GM18505 (cell line): Measurements from ENCODE around the gene OCIAD1.

ENCODE experiments used
- ATAC-seq: cut with Tn5 transposase; IDR thresholded peaks from one replicate; pipeline ENCODE4 v1.9.1; 2021; ENCODE audit not compliant: unreplicated experiment
- POLR2A ChIP-seq: IDR thresholded peaks from 4 replicates; pipeline ENCODE4 v1.6.1; 2011; ENCODE audit warnings: borderline replicate concordance; ENCODE audit not compliant: insufficient read depth, insufficient read length; ENCODE audit errors: extremely low read depth

The OCIAD1 gene, protein sequence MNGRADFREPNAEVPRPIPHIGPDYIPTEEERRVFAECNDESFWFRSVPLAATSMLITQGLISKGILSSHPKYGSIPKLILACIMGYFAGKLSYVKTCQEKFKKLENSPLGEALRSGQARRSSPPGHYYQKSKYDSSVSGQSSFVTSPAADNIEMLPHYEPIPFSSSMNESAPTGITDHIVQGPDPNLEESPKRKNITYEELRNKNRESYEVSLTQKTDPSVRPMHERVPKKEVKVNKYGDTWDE

DNA sequence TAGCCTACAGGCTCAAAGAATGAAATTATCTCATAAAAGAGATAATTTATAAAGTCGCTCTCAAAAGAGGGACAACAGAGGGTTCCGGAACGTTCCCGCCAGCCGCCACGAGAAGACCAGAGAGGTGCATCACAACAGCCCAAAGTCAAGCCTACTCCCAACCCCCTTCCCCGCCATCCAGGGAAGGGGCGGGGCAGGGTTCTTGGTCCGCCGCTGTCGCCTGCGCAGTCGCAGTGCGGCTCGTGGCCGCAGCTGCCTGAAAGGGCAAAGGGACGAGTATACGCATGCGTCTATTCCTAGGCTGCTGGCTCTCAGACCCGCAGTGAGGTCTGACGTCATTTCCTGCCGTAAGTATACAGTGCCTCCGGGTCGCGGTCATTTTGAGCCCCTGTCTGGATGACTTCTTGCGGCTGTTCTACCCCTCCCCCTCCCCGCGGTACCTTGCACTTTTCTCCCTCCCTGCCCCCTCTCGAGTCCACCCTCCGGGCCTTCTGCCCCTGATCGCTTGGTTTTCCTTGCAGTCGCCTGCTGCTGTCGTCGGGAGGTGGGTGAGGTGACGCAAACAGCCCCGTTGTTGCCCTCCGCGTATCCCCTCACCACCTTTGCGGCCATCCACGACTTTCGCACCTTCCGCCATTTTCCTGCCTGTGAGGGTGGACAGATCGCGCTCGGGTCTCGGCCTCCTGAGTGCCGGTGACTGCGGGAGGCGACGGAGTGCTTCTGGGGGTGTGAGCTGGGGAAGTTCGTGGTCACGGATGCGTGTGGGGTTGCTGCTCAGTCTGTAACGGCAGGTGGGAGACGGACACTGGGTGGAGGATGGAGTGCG lies at the start of gene OCIAD1:
Gene OCIAD1 (plus strand): TSS at position 383 of the 826 bp plus-strand sequence. CDS start 1,537 bp downstream, outside the sequence.
- ATAC-seq = peak; percentile 98
- peak; percentile 84 for TF ChIP-seq POLR2A

DNA sequence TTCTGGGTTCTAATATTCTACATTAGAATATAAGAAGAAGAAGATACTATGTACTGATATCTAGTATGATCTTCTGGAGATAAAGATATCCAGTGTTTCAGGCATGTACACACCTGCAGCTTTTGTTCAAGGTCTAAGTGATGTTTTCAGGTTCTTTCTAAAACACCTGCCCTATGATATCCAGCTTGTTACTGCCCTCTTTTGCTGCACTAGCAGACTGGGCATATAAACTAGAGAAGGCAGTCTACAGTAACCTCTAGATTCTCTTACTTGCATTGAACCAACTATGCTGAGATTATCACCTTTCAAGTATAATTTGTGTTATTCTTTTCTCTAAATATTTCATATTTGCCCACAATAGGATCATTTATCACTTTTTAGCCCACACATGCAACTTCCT lies 48.9 kb upstream of the OCIAD1 start:
- TF ChIP-seq POLR2A = no peak
- ATAC-seq = no peak

DNA sequence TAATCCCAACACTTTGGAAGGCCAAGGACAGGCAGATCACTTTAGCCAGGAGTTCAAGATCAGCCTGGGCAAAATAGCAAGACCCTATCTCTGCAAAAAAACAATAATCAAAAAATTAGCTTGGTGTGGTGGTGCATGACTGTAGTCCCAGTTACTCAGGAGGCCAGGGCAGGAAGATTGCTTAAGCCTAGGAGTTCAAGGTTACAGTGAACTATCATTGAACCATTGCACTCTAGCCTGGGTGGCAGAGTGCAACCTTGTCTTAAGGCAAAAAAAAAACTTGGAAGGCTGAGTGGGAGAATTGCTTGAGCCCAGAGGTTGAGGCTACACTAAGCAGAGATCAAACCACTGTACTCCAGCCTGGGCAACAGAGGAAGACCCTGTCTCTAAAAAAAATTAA lies 45.6 kb upstream of the OCIAD1 start:
- TF ChIP-seq POLR2A = no peak
- no peak for ATAC-seq

- TF ChIP-seq POLR2A = no peak
- ATAC-seq = no peak
Observed at GRCh38 chr4:48786549-48786948, 44.3 kb upstream of the OCIAD1 start.

DNA sequence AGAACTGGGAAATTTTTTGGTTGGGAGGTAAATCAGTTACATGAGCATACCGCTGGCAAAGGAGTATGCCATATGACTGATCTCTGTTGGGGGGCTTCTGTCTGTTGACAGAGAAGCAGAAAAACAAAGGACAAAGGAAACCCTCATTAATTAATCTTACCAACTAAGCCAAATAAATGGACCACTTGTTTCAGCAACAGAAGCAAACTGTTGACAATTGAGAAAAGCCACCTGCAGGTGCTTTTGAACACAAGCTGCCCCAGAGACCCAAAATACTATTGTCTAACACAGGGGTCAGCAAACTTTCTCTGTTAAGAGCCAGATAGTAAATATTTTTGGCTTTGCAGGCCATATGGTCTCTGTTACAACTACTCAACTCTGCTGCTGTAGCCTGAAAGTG lies 43.8 kb upstream of the OCIAD1 start:
- no peak for TF ChIP-seq POLR2A
- ATAC-seq = no peak

GRCh38 chr4:48790561-48790960 lies 40.3 kb upstream of the OCIAD1 start:
- no peak for TF ChIP-seq POLR2A
- ATAC-seq = no peak

GRCh38 chr4:48791313-48791712 lies 39.6 kb upstream of the OCIAD1 start:
- no peak for ATAC-seq
- TF ChIP-seq POLR2A = no peak

DNA sequence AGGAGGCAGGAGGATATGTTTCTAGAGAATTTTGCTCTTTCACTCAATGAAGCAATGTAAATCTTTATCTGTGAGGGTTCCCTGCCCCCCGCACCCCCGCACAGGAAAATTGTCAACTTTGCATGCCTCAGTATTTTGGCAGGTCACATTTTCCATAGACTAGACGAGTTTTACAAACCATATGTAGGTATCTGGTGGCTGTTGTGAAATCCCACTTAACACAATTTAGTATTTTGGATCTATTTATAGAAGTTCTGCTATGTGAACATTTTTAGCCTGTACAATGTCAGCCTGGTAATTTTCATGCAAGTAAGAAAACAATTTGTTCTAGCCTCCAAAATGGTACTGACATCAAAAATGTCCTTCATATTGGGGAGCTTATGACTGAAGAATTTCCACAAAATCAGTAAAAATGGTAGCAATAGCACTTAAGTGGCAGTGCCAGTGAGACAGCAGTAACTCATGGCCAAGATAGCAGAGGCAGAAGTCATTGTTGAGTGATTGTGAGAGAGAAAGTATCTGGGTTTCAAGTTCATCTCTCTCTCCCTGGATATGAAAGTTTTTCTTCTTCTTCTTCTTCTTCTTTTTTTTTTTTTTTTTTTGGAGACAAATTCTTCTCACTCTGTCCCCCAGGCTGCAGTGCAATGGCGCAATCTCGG lies 38.4 kb upstream of the OCIAD1 start:
- ATAC-seq = no peak

GRCh38 chr4:48795108-48795507 lies 35.8 kb upstream of the OCIAD1 start:
- no peak for TF ChIP-seq POLR2A
- no peak for ATAC-seq

More for the DNA sequence above, 38.4 kb upstream of the OCIAD1 start:
- TF ChIP-seq POLR2A = no peak

DNA sequence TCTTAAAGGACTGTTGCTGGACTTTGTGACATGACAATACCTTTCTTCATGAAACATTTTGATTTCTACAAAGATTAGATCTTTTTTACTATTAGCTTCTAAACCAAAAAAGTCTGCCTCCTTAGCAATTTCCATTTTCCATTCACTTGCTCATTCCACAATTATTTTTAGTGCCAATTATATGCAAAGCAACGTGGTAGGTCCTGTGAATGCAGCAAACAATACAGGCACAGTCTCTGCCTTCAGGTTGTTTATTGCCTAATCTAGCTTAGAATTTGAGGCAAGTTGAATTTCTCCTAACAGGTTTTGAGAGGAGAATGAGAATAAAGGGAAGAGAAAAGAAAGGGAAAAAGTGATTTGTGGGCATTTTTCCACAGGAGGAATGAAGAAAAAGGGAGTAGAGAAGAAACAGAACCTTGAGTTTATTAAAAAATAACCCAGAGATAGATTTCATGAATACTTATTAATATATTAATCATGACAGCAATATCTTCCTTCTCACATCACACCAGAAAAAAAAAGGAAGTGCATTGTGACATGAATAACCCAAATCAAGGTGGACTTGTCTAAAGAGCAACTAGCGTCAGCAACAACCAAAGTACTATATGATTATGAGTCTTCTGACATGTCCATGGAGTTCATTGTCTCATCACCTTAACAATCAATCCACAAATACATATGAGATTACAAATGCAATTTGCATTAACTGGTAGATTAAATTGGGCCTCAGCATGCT lies 34.5 kb upstream of the OCIAD1 start:
- no peak for TF ChIP-seq POLR2A
- ATAC-seq = no peak

- ATAC-seq = no peak
- TF ChIP-seq POLR2A = no peak
Observed at GRCh38 chr4:48796927-48797679, 33.8 kb upstream of the OCIAD1 start.

- TF ChIP-seq POLR2A = no peak
- ATAC-seq = no peak
Observed at GRCh38 chr4:48798117-48798516, 32.8 kb upstream of the OCIAD1 start.
